ENCODE results near the gene PCNX4. TPM values are rescaled to one million over a fixed set of nuclear protein-coding genes. Genes with fewer than 3 reads are reported as not detected.

The PCNX4 gene
- total and polyA plus RNA-seq, 2 experiments from 2014 or later: 22.9 to 77.5 TPM

GRCh38 chr14:60114881-60115280, 23.2 kb downstream of the PCNX4 start:
- H3K36me3 Mint-ChIP-seq (ENCODE audit: low read depth): peaks cover 26% of the 10 kb centered on the region; the same call in 2 of the 3 replicates
- no peaks in the 10 kb centered on the region for H3K9me2 ChIP-seq (ENCODE audit: insufficient read depth)
- no peaks in the 10 kb centered on the region for H3F3A ChIP-seq (replicated peaks; ENCODE audit: low read depth)
- H3K4me1 Mint-ChIP-seq: no peaks in the 10 kb centered on the region
- H3K4me2 ChIP-seq: no peak overlapping the region
- no peak overlapping the region for H2AFZ ChIP-seq
- no peaks in the 10 kb centered on the region for H3K27me3 Mint-ChIP-seq (ENCODE audit: insufficient read depth, low read depth, poor library complexity)
- peaks cover 30% of the 10 kb centered on the region; the same call in 1 of the 2 replicates for H3K79me2 ChIP-seq (replicated peaks; ENCODE audit: insufficient read depth)
- H3K27ac Mint-ChIP-seq: no peak overlapping the region
- no peak overlapping the region for H3K4me3 Mint-ChIP-seq
- peaks cover 14% of the 10 kb centered on the region for H3K36me3 ChIP-seq (ENCODE audit: insufficient read depth)
- H4K20me1 ChIP-seq (replicated peaks; ENCODE audit: insufficient read depth): no peaks in the 10 kb centered on the region; the same call in 1 of the 2 replicates
- TF ChIP-seq ZNF331 (CRISPR knock-in tag; IDR thresholded peaks at IDR 0.05; ENCODE audit: low read depth) (no peak), NANOG (IDR thresholded peaks at IDR 0.05; ENCODE audit: borderline replicate concordance) (no peak), CREB1 (CRISPR knock-in tag; IDR thresholded peaks at IDR 0.05; ENCODE audit: low read depth) (no peak), REST (IDR thresholded peaks at IDR 0.05; ENCODE audit: unreplicated experiment) (no peak), EZH2 (IDR thresholded peaks at IDR 0.05; ENCODE audit: low read depth, unreplicated experiment) (no peak), CTCF (conservative IDR thresholded peaks at IDR 0.05; ENCODE audit: low read depth in 2 of 2) (no peak), STAT1 (IDR thresholded peaks at IDR 0.05; ENCODE audit: unreplicated experiment) (no peak), JUNB (IDR thresholded peaks at IDR 0.05; ENCODE audit: unreplicated experiment) (no peak), EZH2phosphoT487 (IDR thresholded peaks at IDR 0.05; ENCODE audit: unreplicated experiment) (no peak), ZNF114 (CRISPR knock-in tag; IDR thresholded peaks at IDR 0.05) (no peak), POLR2AphosphoS5 (IDR thresholded peaks at IDR 0.05; ENCODE audit: low read depth) (no peak), ETS1 (IDR thresholded peaks at IDR 0.05) (no peak)
- TF ChIP-seq, protein P1, sequence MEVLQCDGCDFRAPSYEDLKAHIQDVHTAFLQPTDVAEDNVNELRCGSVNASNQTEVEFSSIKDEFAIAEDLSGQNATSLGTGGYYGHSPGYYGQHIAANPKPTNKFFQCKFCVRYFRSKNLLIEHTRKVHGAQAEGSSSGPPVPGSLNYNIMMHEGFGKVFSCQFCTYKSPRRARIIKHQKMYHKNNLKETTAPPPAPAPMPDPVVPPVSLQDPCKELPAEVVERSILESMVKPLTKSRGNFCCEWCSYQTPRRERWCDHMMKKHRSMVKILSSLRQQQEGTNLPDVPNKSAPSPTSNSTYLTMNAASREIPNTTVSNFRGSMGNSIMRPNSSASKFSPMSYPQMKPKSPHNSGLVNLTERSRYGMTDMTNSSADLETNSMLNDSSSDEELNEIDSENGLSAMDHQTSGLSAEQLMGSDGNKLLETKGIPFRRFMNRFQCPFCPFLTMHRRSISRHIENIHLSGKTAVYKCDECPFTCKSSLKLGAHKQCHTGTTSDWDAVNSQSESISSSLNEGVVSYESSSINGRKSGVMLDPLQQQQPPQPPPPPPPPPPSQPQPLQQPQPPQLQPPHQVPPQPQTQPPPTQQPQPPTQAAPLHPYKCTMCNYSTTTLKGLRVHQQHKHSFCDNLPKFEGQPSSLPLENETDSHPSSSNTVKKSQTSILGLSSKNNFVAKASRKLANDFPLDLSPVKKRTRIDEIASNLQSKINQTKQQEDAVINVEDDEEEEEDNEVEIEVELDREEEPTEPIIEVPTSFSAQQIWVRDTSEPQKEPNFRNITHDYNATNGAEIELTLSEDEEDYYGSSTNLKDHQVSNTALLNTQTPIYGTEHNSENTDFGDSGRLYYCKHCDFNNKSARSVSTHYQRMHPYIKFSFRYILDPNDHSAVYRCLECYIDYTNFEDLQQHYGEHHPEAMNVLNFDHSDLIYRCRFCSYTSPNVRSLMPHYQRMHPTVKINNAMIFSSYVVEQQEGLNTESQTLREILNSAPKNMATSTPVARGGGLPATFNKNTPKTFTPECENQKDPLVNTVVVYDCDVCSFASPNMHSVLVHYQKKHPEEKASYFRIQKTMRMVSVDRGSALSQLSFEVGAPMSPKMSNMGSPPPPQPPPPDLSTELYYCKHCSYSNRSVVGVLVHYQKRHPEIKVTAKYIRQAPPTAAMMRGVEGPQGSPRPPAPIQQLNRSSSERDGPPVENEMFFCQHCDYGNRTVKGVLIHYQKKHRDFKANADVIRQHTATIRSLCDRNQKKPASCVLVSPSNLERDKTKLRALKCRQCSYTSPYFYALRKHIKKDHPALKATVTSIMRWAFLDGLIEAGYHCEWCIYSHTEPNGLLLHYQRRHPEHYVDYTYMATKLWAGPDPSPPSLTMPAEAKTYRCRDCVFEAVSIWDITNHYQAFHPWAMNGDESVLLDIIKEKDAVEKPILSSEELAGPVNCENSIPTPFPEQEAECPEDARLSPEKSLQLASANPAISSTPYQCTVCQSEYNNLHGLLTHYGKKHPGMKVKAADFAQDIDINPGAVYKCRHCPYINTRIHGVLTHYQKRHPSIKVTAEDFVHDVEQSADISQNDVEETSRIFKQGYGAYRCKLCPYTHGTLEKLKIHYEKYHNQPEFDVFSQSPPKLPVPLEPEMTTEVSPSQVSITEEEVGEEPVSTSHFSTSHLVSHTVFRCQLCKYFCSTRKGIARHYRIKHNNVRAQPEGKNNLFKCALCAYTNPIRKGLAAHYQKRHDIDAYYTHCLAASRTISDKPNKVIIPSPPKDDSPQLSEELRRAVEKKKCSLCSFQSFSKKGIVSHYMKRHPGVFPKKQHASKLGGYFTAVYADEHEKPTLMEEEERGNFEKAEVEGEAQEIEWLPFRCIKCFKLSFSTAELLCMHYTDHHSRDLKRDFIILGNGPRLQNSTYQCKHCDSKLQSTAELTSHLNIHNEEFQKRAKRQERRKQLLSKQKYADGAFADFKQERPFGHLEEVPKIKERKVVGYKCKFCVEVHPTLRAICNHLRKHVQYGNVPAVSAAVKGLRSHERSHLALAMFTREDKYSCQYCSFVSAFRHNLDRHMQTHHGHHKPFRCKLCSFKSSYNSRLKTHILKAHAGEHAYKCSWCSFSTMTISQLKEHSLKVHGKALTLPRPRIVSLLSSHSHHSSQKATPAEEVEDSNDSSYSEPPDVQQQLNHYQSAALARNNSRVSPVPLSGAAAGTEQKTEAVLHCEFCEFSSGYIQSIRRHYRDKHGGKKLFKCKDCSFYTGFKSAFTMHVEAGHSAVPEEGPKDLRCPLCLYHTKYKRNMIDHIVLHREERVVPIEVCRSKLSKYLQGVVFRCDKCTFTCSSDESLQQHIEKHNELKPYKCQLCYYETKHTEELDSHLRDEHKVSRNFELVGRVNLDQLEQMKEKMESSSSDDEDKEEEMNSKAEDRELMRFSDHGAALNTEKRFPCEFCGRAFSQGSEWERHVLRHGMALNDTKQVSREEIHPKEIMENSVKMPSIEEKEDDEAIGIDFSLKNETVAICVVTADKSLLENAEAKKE (CRISPR knock-in tag; IDR thresholded peaks at IDR 0.05): no peak
- no peaks in the 10 kb centered on the region for H3K27me3 ChIP-seq (ENCODE audit: insufficient read depth)
- no peak overlapping the region for H3K27ac ChIP-seq (ENCODE audit: low read depth)
- no peaks in the 10 kb centered on the region for H3K9me3 Mint-ChIP-seq
- H3K4me3 ChIP-seq: no peak overlapping the region
- DNase-seq (ENCODE audit: low spot score) (no peak), ATAC-seq (no peak)
- no peaks in the 10 kb centered on the region for H3K4me1 ChIP-seq (ENCODE audit: insufficient read depth)
